ENCODE data around the gene MACROD2.

MACROD2 gene

GRCh38 chr20:16000112-16000511, 2004.8 kb downstream of the MACROD2 start:
- no peak overlapping the region for H3K4me3 ChIP-seq (ENCODE audit: low read depth, low read length)
- TF ChIP-seq CTCF (IDR thresholded peaks at IDR 0.05; ENCODE audit: borderline replicate concordance, insufficient read depth, low read depth, low read length): no peak

GRCh38 chr20:16001286-16001685, 2006.0 kb downstream of the MACROD2 start:
- TF ChIP-seq CTCF (IDR thresholded peaks at IDR 0.05; ENCODE audit: borderline replicate concordance, insufficient read depth, low read depth, low read length): no peak
- H3K4me3 ChIP-seq (ENCODE audit: low read depth, low read length): no peak overlapping the region

- TF ChIP-seq CTCF (IDR thresholded peaks at IDR 0.05; ENCODE audit: borderline replicate concordance, insufficient read depth, low read depth, low read length): no peak
These were observed 2008.0 kb downstream of the MACROD2 start for GRCh38 chr20:16003310-16003709.

GRCh38 chr20:16004108-16004854, 2009.0 kb downstream of the MACROD2 start:
- TF ChIP-seq CTCF (IDR thresholded peaks at IDR 0.05; ENCODE audit: borderline replicate concordance, insufficient read depth, low read depth, low read length): no peak
- no peak overlapping the region for H3K4me3 ChIP-seq (ENCODE audit: low read depth, low read length)

More at GRCh38 chr20:16003310-16003709, 2008.0 kb downstream of the MACROD2 start:
- no peak overlapping the region for H3K4me3 ChIP-seq (ENCODE audit: low read depth, low read length)

- H3K4me3 ChIP-seq (ENCODE audit: low read depth, low read length): no peak overlapping the region
- no peak for TF ChIP-seq CTCF (IDR thresholded peaks at IDR 0.05; ENCODE audit: borderline replicate concordance, insufficient read depth, low read depth, low read length)
These were observed 2010.0 kb downstream of the MACROD2 start for GRCh38 chr20:16005021-16005914.

GRCh38 chr20:16005915-16006493, 2010.7 kb downstream of the MACROD2 start:
- no peak for TF ChIP-seq CTCF (IDR thresholded peaks at IDR 0.05; ENCODE audit: borderline replicate concordance, insufficient read depth, low read depth, low read length)

More at GRCh38 chr20:16005915-16006493, 2010.7 kb downstream of the MACROD2 start:
- H3K4me3 ChIP-seq (ENCODE audit: low read depth, low read length): no peak overlapping the region

All from GM12875 (cell line).